Pons (tissue), 1 donor: ENCODE measurements around the gene CGA.

Source experiments
- DNase-seq: peaks from one replicate; pipeline ENCODE4 v3.0.0-alpha.2; 2016; ENCODE audit warnings: low spot score

Gene CGA

DNA sequence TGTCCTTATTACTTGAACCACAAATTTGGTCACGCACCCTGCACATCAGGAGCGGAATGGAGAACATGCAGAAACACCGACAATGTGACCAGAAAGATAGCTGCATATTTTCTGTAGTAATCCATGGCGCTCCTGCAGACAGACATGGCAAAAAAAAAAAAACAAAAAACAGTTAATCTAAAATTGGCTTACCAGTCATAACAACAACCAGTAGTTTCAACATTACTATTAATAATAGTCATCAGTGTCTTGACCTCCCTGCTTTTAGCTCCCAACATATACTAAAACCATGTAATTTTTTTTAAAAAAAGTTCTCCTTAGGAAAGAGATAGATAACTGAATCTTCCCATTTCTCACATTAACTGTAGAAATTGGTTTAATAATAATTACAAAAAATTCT is 6.8 kb downstream of the CGA start:
- no peak for DNase-seq

DNA sequence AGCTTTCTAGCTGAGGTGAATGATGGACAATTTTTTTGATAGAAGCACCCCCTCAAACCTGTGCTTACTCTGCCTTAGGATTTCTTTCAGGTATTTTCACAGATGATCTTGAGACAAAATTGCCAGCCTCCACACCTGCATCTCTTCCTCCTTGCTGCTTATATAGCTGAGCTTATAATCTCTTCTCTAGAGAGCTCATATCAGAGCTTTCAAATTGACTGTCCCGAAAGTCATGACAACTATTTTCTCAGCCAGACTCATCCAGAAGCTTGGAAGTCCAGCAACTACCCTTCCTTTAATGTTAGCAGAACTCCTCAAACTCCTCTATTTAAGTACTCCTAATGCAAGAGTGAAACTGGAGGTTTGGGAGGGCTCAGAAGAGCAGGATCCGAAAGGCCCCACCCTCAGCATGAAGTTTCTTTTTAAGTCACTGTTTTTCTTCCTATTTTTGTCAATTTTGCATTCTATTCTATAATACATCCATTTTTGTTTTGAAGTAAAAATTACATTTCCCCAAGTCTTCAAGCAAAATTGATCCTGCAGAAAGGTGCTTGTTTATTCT is 12.7 kb downstream of the CGA start:
- DNase-seq, result no peak

DNA sequence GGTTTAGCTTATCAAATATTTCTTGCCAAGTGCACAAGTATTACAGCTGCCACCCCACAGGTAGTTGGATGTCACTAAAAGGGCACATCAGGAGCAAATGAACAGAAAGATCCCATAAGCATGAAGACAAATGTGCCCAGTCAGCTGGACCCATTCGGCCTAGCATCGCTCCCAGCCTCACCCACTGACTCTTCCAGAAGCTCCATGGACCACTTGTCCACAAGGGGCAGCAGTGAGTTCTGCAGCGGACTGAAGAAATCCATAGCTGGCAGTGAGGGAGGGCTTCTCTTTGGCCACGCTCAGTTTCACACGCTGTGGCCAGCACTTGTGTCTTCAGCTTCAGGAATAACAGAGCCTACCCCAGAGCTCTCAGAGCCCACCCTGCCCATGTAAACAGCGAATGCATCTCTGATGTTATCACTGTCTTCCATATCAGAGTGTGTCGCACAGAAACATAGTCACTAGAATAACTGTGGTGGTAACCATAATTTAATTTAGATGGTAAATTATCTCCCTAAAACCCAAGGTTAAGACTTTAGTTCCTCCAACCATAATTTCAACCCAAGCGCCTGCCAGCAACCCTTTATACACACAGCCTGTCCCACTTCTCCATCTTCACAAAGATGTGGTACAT is 15.8 kb downstream of the CGA start:
- peak; percentile 78 for DNase-seq

DNA sequence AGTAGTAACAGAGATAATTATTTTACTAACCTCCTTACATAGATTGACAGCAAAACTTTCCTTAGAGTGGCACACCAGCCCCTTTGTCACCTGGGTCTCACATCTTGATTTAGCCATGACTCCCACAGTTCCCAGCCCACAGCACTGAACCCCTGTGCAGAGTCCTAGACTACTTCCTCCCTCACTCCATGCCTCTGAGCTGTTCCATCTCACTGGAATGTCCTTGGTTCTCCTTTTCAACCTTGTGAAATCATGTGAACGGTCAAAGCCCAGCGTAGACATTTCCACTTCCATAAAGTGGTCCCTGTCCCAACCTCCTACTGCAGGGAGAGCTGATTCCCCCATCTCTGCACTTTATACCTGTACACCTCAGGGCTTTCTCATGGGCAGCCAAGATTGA is 19.7 kb downstream of the CGA start:
- no peak for DNase-seq

DNA sequence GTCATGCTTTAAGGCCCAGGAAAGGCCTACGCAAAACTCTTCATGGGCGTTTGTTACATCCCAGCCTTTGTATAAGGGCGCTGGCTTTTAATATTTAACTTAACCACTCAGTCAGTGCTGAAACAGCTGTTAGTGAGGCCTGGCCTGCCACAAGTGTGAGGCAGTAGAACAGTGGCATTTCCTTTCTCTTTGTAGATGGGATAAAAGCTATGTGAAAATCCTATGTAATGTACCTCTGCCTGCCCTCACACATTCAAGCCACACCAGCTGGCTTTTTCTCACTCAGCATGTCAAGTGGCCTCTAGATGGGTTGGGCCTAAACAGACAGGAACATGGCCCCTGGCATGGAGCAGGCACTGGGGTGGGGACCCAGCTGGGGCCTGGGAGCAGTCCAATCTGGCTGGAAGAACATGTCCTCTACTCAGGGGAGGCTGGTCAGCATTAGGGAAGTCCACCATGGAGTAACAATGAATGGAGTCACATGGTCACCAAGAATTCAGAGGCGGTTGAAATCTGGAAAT is 20.7 kb downstream of the CGA start:
- DNase-seq, result peak; percentile 8

DNA sequence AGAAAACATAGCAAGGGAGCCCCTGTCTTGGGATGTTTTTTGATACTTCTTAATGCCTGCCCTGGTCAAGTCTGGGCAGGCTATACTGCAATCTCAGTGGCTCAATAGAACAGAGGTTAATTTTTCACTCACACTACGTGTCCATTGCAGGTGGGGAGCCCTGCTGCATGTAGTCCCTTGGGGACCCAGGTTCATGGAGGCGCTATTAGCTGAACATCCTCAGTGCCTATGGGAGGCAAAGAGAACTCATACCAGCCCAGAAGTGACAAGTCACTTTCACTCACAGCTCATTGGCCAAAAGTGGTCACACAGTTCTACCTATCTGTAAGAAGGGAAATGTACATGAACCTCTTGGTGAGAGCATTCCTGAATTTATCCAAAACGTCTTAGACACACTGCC is 23.2 kb downstream of the CGA start:
- no peak for DNase-seq

DNA sequence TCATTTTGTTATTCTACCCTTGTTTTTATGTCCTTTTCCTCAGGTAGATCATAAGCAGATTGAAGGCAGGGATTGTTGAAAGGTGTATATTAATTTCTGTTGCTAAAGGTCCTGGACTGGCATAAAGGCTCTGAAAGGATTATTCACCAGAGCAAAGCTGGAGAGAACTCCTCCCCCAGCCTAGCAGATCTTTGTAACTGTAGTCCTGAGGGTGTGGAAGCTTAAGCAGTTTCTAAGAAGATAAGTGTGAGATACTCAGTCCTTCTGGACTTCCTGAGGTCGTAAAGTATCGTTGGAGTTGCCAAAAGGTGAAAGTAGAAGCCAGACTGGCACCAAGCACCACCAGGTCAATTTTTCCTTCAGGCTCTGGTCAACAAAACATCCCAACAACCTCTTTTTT is 24.2 kb downstream of the CGA start:
- no peak for DNase-seq

DNA sequence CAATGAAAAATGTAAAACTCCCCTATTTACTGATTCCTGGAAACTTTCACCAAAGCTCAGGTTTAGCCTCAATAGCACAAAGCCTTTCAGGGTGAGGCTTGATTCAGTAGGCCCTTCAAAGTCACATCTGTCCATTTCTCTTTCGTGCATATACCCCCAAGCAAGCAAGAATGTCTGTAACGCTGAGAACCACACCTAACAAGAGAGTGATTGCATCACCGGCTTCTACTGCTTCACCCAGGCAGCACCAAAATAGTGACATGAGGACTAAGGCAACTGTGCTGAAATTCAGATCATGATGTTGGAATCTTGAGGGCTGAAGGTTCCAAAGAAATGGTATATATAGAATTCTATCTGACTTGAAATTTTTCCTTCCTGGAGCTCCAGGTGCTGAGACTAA is 26.1 kb downstream of the CGA start:
- no peak for DNase-seq

DNA sequence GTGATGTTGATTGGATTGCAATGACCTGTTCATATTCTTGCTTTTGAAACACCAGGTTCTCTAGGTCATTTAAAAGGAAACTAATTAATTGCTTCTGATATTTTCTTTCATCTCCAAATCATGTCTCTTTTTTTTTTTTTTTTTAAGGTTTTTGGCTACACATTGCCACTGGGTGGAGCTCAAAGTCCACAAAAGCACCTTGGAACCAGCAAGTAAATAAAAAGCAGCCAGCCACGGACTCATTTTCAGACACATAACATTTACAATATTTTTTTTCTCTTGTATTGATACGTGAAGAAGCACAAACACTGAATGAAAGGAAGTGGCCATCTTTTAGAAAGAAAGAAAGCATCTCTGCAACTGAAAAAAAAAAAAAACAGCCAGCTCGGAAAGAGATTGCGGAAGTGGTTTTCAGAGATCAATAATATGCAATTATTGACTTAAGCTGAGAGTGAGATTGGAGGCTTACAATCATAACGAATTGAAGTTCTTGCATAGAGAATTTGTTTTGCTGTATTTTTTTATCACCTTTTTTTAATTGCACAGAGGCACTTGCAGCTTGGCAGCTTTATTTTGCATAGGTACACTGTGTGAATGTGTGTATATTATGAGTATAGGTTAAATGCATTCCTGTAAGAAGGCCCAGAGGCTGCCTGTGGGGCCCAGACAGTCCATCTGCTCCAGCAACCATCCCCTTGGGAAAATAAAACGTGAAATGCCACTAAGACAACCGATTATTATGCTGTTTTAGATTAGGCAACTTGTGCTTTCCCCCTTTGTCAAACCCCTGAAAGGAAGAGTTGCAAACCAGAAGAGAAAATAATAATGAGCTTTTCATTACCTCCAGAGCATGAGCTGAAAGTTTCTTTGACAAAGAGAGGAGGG is 28.2 kb downstream of the CGA start:
- peak; percentile 61 for DNase-seq

DNA sequence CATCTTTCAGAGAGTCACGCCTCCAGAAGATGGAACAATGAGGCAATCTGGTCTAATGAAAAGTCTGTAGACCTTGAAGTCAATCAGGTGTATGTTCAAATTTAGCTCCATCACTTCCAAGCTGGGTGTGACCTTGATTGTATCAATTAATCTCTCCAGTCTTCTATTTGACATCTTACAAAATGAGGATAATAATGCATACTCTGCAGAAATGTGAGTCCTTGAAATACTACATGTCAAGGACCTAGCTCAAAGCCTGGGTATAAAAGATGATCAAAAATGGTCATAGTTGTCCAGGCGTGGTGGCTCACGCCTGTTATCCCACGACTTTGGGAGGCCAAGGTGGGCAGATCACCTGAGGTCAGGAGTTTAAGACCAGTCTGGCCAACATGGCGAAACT is 29.8 kb downstream of the CGA start:
- no peak for DNase-seq

DNA sequence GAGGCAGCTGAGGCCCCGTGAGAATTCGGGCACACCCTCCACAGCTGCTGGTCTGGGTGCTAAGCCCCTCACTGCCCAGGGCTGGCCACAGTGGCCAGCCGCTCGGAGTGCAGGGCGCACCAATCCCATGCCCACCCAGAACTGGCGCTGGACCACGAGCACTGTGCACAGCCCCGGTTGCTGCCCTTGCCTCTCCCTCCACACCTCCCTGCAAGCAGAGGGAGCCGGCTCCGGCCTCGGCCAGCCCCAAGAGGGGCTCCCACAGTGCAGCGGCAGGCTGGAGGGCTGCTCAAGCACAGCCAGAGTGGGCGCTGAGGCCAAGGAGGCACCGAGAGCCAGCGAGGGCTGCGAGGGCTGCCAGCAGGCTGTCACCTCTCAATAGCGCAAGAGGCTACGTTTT is 35.0 kb downstream of the CGA start:
- DNase-seq, result no peak

DNA sequence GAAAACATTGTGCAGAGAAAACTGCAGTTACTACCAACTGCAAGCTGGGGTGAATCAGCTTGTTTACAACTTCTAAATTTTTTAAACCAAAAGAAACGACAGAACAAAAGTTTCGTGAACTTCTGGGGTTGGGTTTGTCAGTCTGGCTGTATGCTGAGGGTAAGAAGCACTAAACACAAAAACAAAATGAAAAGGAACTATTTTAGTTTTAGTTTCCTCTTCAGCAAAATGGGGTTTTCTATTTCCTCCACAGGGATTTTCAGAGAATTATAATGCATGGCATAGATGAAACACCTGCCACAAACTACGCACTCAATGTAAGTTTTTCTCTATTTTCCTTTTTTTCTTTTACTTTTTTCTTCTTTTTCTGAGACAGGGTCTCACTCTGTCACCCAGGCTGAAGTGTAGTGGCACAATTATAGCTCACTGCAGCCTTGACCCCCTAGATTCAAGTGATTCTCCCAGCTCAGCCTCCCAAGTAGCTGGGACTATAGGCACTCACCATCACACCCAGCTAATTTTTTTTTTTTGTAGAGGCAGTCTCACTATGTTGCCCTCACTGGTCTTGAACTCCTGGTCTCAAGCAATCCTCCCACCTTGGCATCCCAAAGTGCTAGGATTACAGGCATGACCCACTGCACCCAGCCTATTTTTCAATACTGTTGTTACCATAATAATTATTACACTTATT is 40.6 kb downstream of the CGA start:
- DNase-seq, result no peak

DNA sequence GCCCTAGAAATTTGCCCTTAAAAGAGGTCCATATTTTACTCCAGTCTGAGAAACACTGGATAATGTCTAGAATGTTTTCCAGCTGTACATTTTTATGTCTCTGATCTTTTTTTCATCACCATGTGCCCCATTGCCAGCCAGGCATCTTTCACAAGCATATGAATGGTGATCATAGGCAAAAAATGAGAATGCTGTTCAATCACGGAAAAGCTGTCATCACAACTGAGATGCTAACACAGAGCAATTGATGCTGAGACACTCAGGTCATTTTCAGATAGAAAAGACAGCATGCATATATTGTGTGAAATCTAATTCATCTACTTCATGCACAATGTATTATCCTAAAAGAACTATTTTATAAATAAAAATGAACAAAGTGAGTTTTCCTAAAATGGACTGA is 41.6 kb downstream of the CGA start:
- DNase-seq, result no peak

DNA sequence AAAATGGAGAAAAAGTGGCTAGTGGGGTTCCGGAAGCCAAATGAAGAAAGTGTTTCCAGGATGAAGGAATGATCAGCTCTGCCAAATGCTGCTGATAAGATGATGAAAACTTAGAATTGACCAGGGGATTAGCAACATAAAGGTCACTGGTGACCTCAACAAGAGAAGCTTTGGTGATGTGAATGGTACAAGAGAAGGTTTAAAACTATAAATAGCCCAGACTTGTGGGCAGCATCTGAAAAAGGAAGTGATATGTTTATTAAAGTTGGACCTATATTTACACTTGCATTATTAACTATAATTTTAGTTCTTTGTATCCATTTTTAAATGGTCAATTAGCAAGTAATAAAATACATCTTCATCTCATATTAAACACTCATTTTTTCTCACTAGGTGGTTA is 45.1 kb downstream of the CGA start:
- no peak for DNase-seq

DNA sequence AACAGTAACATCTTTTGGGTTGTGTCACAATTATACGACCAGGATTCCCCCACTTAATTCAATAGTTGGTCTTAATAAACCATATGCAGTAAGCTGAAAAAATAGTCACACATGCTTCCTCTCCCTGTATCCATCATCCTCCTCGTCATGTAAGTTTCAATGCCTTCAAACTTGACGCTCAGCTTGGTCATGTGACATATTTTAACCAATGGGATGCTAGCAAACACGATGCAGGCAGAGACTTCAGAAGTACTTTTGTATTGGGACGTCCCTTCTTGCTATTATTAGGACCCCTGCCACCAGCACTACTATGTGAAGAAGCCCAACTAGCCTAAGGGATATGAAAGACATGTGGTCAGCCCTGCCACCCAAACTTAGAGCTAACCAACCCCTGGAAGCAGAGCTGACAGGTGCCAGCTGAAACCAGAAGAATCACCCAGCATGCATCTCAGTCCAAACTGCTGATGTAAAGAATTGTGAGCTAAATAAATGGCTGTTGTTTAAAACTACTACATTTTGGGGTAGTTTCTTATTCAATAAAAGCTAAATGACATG is 49.3 kb downstream of the CGA start:
- no peak for DNase-seq

DNA sequence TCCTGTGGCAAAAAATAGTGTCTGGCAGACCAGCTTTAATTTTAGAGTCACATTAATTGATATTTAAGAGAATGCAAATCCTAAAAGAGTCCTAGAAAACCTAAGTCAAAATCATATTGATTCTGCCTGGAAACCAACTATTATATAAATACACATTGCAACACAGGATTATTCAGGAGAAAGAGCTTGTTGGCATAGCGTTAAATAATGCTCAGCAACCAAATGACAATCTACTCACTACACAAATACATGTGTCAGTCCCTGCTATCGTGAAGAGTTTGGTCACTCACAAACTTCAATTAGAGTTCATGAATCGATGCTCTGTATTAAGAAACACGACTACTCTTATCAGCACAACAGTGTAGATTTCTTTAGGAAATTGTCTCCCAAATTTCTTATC is 54.2 kb downstream of the CGA start:
- no peak for DNase-seq
